ENCODE measurements around the gene TSPAN8.
"Not testable (repeated sequence)": the region's sequence is repeated elsewhere in the genome, so short reads cannot be mapped to it uniquely, and the experiment has no call there.

TSPAN8 gene

GRCh38 chr12:71124835-71125460, 32.9 kb downstream of the TSPAN8 start:
- TF ChIP-seq BACH2 (CRISPR knock-in tag; IDR thresholded peaks at IDR 0.05; ENCODE audit: borderline replicate concordance): no peak
- TF ChIP-seq GLIS3 (CRISPR knock-in tag; IDR thresholded peaks at IDR 0.05): no peak
- no peak for TF ChIP-seq ZNF8 (CRISPR knock-in tag; IDR thresholded peaks at IDR 0.05)
- TF ChIP-seq, protein P1, sequence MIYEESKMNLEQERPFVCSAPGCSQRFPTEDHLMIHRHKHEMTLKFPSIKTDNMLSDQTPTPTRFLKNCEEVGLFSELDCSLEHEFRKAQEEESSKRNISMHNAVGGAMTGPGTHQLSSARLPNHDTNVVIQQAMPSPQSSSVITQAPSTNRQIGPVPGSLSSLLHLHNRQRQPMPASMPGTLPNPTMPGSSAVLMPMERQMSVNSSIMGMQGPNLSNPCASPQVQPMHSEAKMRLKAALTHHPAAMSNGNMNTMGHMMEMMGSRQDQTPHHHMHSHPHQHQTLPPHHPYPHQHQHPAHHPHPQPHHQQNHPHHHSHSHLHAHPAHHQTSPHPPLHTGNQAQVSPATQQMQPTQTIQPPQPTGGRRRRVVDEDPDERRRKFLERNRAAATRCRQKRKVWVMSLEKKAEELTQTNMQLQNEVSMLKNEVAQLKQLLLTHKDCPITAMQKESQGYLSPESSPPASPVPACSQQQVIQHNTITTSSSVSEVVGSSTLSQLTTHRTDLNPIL (CRISPR knock-in tag; IDR thresholded peaks at IDR 0.05; ENCODE audit: low read depth): no peak
- TF ChIP-seq ESRRG (CRISPR knock-in tag; IDR thresholded peaks at IDR 0.05): no peak
- no peak for TF ChIP-seq OSR1 (CRISPR knock-in tag; IDR thresholded peaks at IDR 0.05)
- TF ChIP-seq ARNTL (CRISPR knock-in tag; IDR thresholded peaks at IDR 0.05; ENCODE audit: borderline replicate concordance, low read depth): no peak
- no peak for TF ChIP-seq PPARA (CRISPR knock-in tag; IDR thresholded peaks at IDR 0.05; ENCODE audit: borderline replicate concordance)
- no peak for TF ChIP-seq ZFP30 (CRISPR knock-in tag; IDR thresholded peaks at IDR 0.05)
- ATAC-seq: no peak

DNA sequence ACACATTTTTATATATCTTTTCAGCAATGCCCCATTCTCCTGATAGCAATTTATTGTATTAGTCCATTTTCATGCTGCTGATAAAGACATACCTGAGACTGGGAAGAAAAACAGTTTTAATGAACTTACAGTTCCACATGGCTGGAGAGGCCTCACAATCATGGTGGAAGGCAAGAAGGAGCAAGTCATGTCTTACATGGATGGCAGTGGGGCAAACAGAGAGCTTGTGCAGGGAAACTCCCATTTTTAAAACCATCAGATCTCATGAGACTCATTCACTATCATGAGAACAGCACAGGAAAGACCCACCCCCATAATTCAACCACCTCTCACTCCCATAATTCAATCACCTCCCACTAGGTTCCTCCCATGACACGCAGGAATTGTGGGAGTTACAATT, 44.7 kb downstream of the TSPAN8 start:
- not testable (repeated sequence) for ATAC-seq

- ATAC-seq: no peak
- no peak for TF ChIP-seq ZNF70 (CRISPR knock-in tag; IDR thresholded peaks at IDR 0.05)
- TF ChIP-seq, protein P2, sequence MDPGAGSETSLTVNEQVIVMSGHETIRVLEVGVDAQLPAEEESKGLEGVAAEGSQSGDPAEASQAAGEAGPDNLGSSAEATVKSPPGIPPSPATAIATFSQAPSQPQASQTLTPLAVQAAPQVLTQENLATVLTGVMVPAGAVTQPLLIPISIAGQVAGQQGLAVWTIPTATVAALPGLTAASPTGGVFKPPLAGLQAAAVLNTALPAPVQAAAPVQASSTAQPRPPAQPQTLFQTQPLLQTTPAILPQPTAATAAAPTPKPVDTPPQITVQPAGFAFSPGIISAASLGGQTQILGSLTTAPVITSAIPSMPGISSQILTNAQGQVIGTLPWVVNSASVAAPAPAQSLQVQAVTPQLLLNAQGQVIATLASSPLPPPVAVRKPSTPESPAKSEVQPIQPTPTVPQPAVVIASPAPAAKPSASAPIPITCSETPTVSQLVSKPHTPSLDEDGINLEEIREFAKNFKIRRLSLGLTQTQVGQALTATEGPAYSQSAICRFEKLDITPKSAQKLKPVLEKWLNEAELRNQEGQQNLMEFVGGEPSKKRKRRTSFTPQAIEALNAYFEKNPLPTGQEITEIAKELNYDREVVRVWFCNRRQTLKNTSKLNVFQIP (CRISPR knock-in tag; IDR thresholded peaks at IDR 0.05; ENCODE audit: borderline replicate concordance, low read depth): no peak
- no peak for TF ChIP-seq TOX (CRISPR knock-in tag; IDR thresholded peaks at IDR 0.05; ENCODE audit: borderline replicate concordance)
- no peak for TF ChIP-seq ZFP3 (CRISPR knock-in tag; IDR thresholded peaks at IDR 0.05)
- TF ChIP-seq PATZ1 (CRISPR knock-in tag; IDR thresholded peaks at IDR 0.05; ENCODE audit: borderline replicate concordance): no peak
- no peak for TF ChIP-seq GLIS3 (CRISPR knock-in tag; IDR thresholded peaks at IDR 0.05)
- no peak for TF ChIP-seq ISL1 (CRISPR knock-in tag; IDR thresholded peaks at IDR 0.05)
- TF ChIP-seq TCF4 (CRISPR knock-in tag; IDR thresholded peaks at IDR 0.05; ENCODE audit: borderline replicate concordance): no peak
- no peak for TF ChIP-seq CSDC2 (CRISPR knock-in tag; IDR thresholded peaks at IDR 0.05)
- no peak for TF ChIP-seq CSRNP3 (CRISPR knock-in tag; IDR thresholded peaks at IDR 0.05)
- no peak for TF ChIP-seq OSR1 (CRISPR knock-in tag; IDR thresholded peaks at IDR 0.05)
- no peak for TF ChIP-seq ESRRG (CRISPR knock-in tag; IDR thresholded peaks at IDR 0.05)
- no peak for TF ChIP-seq BACH2 (CRISPR knock-in tag; IDR thresholded peaks at IDR 0.05; ENCODE audit: borderline replicate concordance)
- TF ChIP-seq PPARA (CRISPR knock-in tag; IDR thresholded peaks at IDR 0.05; ENCODE audit: borderline replicate concordance): no peak
Measured at GRCh38 chr12:71109834-71110233, 48.0 kb downstream of the TSPAN8 start.

DNA sequence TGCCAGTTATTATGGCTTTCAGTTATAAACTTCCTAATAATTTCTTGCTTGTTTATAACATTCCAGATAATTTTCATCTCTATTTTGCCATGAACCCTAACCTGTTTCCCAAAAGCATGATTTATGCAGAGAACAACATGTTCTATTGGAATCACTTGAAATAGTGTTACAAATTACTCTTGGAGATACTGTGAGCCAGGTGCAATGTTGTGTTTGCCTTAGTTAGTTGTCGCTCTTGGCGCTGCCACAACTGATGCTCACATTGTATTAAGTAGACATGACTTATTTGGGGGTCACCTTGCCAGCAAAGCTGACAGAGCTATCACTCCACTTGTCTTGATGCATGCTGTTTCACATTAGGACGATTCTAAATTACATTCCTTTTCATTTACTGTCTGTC, 49.4 kb downstream of the TSPAN8 start:
- ATAC-seq: no peak
- no peak for TF ChIP-seq PATZ1 (CRISPR knock-in tag; IDR thresholded peaks at IDR 0.05; ENCODE audit: borderline replicate concordance)
- no peak for TF ChIP-seq TCF4 (CRISPR knock-in tag; IDR thresholded peaks at IDR 0.05; ENCODE audit: borderline replicate concordance)
